NCI-H460 (cell line): ENCODE measurements around the gene MTR. TPM values are rescaled to one million over a fixed set of nuclear protein-coding genes. Genes with fewer than 3 reads are reported as not detected.

Experiments used
- DNase-seq: peaks from one replicate; pipeline ENCODE4 v3.0.0-alpha.2; 2016; ENCODE audit warnings: low read depth; ENCODE audit errors: extremely low read depth
- total RNA-seq: library from RNA; depleted of rRNA; stranded (reverse); fragments of >200 nt; shearing (Covaris generic); gene quantifications from 2 replicates; pipeline ENCODE4 v1.2.3, GENCODE V29; 2014; rRNA removed

MTR gene
- total RNA-seq, 1 experiment from 2014 or later, result 29.4 TPM

DNA sequence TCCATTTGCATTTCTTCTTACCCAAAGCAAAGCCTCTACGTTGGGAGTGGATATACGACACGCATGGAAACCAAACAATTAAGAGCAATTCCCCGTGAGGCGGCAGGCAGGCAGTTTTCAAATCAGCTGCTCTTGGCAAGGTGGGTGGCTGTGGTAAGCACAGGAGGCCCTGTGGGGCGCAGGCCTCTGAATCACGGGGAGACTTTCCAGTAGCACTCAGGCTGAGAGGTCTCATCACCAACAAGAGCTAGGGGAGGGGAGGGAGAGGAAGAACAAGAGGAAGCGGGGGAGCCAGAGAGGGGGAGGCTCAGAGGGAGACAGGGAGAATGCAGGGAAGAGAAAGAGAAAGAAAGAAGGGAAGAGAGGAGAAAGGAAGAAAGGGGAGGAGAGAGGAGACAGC is 152.7 kb downstream of the MTR start:
- no peak for DNase-seq

DNA sequence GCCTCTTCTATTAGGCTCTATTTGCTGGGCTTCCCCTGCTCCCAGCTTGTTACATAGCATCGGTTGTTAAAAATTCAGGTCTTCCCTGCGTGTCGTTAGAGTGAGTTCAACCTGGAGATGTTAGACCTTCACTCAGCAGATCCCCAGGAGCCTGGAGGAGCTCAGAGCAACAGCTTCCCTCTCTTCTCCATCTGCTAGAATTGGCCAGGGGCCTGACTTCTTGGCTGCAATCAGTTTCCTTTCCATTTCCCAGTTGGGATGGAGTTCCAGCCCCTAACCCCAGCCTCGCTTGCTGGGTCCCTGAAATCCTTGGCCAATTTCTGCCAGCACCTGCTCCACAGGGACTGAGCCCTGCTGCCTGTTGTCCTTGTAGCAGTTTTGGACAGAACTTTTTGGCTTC is 153.3 kb downstream of the MTR start:
- DNase-seq, result no peak

DNA sequence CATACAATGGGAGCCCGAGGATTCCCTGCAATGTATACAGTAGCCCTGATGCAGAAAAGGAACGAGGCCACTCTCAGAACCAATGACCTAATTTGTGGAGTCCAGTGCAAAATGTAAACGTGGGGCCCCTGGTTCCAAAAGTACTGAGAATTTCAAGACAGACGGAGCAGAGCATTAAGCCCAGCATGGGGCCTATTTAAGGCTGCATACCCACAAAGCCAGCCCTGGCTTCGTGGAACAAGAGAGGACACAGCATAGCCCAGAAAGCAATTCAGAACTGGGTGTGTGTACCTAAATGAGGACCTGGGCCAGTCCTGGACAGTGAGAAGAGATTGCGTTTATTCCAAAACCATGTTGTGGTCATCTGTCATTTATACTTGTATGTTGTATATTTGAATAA is 153.9 kb downstream of the MTR start:
- no peak for DNase-seq

DNA sequence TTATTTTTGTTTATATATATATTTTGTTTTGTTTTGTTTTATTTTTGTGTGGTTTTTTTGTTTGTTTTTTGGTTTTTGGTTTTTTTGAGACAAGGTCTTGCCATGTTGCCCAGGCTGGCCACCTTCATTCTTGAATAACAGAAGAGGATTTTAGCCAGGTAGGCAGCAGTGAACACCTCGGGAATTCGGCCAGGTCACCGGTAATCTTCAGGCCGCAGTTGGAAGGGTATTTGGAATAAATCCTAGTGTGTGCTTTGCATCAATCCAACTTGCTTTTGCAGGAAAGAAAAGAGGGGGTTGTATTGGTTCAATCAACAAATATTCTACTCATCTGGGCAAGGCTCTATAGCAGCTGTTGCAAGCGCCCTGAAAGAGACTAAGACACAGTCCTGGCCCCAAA is 155.3 kb downstream of the MTR start:
- no peak for DNase-seq

DNA sequence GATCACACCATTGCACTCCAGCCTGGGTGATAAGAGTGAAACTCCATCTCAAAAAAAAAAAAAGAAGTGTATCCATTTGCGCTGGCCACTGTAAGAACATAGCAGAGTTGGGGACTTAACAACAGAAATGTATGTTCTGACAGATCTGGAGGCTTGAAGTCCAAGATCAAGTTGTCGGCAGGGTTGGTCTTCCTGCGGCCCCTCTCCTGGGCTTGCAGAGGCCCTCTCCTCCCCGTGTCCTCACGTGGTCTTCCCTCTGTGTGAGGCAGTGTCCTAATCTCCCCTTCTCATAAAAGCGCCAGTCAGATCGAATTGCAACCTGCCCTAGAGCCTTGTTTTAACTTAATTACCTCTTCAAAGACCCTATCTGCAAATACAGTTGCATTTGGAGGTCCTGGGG is 156.6 kb downstream of the MTR start:
- DNase-seq, result no peak

DNA sequence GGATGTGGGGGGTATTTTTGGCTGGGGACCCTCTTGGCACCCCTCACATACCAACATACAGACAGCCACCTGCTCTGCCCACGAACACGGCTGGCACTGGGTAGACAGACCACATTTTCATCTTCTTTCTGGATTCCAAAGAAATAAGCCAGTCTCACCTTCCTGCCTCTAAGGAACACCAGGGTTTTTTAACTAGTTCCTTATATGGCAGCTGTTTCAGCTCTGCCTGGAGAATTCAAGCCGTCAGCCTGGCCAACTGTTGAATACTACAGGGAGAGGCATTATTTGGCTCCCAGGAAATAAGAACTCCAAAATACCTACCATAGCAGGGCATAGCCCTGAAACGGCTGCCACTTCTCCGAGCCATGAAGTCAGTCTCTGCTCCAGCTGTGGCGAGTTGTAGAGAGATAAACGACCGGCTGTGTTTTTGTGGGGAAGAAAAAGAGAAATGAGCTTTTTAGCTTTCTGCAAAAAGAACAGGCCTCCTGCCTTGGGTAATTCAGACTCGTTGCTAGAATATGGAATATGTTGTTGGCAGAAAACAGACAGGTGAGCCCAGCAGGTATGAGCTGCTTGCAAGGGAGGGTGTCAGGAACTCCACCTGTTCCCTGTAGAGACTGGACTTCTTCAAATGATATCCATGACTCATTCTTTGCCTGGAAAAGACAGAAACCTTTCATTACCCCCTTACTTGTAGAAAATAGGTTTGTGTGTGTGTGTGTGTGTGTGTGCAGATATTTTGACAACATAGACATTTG is 157.3 kb downstream of the MTR start:
- no peak for DNase-seq

DNA sequence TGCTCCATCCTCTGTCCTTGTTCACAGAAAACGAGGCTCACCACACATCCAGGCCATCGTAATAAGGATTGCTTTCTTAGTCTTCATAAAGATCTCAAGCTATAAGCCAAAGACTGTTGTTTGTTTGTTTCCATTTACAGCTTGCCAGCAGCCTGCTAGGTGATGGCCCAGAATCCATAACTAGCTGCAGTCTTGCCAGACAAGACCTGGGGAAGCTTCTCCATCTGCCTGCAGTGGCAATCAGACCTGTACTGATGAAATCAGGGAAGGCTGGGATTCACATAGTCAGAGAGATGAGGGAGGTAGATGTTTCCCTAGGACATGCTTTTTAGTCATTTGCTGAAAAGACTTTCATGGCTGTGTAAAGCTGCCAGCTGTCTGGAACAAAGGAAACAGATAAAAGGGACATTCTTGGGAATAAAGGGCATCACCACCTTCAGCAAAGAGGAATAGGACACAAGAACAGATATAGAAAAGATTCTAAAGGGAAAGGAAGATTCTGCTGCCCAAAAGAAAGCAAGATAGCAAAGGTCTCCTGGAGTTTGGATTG is 158.1 kb downstream of the MTR start:
- DNase-seq, result no peak

Other genes starting within 250 kb of the MTR start
- gene HEATR1, start 190.8 kb upstream of the MTR start, total RNA-seq, result 84.3 and 102 TPM in 2 replicates
- 0.25 TPM in 1 of 2 replicates, not detected in the other for gene ACTN2, start 108.8 kb upstream of the MTR start, total RNA-seq
- gene MT1HL1, start 209.1 kb downstream of the MTR start, total RNA-seq, result not detected in 2 replicates
- 3.6 and 4.7 TPM in 2 replicates for gene RYR2, start 246.9 kb downstream of the MTR start, total RNA-seq